Activated effector memory CD4-positive, alpha-beta T cell treated with Interleukin-2 at 50 U/mL for 16 hours (primary cell): ENCODE results near the gene LAMTOR4.
A peak's percentile ranks its signal among the peaks of the same experiment; 100 is the strongest.
"Not testable (repeated sequence)": the region's sequence is repeated elsewhere in the genome, so short reads cannot be mapped to it uniquely, and the experiment has no call there.

Source experiments
- DNase-seq: peaks from one replicate; pipeline ENCODE4 v3.0.0-alpha.2; 2020

Gene LAMTOR4

DNA sequence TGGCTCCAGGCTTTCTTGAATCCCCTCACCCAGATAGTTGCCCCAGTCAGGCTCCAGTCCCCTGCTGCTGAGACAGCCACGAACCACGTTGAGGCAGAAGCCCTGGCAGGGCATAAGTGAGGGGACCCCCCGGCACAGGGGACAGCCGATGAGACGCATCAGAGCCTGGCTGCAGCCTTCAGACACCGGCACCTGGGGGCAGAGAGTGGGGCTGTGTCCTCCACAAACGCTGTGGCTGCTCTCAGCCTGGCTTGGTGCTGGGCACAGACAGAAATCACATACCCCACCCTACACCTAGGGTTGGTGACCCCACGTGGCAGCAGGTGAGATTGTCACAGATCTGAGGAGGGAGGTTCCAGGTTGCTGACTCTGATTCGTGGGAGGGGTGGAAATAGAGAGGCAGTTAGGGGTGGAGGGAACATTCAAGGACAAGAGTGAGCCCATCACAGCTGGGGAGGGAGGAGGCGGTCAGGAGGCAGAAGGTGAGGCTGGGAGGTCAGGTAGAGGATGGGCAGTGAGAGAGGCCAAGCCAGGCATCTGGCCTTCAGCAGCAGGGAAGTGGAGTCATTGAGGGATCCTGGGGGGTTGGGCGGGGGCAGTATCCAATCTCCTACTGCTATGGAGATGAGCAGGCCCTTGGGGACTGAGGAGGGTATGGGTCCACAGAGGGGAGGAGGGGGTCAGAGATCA is 25.2 kb downstream of the LAMTOR4 start:
- DNase-seq: no peak

DNA sequence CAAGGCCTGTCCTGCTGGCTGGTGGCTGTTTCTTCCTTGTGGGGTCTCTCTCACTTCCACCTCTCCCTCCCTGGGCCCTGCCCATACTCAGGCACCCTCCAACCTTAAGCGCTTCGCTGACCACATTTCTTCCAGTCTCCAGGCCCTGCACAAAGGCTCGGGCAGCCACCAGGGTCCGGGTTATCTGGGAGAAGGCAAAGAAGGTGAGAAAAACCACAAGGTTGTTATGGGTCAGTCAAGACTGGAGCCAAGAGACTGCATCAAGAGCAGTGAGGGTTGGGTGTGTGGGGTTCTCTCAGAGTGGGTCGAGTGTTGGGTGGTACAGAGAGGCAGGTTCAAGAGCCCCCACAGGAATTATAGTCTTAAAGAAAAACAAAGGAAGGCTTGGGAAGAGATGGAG is 25.9 kb downstream of the LAMTOR4 start:
- DNase-seq: no peak

DNA sequence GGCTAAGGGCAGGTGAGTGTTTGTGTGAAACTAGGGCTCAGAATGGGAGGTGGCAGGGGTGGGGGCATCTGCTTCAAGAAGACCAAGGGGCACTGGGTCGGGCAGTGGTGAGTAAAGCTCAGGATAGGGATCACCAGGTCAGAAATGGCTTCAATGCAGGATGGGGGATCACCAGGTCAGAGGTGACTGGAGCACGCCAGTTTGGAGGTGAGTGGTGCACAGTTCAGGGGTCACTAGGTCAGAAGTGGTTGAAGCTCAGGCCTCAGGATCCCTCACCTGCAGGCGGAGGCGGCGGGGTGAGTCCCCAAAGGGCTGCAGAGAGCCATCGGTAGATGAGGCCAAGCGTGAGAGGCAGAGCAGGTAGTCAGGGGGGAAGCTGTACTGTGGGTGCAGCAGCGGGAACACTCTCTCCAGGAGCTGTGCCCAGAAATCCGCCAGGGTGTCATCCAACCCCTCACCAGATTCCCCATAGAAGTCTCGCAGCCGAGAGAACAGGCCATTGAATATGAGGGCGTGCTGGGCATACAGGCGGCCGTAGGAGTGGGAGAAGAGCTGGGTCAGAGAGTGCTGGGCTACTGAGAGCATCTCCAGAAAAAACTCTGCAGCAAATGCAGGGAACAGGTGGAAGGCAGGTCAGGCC is 26.7 kb downstream of the LAMTOR4 start:
- DNase-seq: no peak

DNA sequence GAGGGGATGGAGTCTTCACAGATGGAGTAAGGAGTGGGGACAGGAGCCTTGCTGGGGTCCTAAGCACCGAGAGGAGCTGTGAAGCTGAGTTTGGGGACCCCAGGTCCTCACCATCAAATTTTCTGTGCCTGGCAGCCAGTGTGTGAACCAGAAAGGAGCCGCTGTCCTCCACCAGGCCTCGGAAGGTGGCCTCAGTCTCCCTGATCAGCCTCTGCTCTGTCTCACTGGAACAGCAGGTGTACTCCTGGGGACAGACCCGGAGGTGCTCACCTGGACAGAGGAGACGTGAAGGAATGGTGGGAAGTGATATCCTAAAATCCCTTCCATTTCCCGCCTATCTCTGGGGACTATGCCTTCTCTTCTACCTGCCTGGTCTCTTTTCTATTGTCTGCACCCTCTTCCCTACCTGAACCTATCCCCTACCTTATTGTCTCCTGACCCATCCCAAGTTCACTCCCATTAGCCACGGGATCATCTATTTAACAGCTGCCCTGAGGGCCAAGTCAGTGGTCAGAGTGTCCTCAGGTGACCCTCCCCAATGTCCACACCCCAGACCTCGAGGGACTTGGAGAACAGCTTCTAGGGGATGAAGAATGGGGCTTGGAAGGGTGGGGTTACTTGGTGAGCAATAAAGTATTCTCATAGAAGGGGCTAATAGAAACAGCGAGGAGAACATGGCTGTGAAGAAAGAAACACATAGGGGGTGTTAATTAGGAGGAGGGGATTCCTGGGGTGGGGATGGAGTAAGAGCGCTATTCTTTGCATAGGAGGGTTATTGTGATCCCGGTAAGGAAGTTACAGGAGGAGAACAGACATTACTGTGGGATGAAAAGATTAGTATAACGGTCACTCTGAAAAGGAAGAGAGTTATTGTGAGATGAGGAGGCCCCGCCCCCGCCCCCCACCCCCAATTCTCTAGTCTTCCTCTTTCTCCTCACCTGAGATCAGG is 27.7 kb downstream of the LAMTOR4 start:
- no peak for DNase-seq

DNA sequence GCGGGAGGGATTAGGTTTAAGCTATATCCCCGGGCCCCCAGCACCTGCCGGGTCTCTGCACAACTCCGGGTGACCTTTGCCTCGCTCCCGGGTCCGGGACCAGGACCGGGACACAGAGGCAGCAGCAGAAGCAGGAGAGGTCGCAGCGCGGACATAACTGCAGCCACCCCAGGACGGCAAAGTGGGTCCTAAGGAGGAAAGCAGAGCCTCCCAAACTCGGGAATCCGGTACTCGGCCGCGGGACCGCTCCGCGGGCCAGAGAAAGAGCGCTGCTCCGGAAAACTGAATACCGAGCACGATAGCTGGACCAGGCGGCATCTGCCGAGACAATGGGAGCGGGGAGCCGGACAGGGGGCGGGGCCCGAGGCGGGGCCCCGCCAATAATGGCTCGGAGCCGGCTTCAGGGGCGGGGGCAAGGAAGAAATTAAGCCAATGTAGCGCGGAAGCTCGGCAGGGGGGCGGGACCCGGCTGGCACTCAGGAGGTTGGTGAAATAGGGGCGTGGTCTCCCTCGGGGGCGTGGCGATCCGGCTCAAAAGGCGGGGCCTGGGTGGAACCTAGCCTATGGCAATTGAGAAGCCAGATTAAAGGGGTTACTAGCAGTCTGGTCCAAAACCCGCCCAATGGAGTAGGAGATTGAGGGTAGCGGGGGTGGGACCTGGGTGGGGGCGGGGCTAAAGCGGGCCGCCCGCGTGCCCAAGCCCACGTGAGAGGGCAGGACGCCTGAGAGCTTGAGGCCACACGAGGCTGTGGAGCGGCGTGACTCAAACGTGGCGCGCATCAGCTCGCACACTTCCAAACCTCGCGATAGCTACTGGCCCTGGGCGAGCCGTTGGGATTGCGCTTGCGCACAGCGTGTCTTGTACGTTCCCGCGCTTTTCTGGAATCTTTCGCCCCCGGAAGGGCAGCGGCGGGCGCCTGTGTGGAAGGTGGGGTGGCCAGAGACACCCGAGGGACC is 28.6 kb downstream of the LAMTOR4 start, which contains the start of the genes GPC2 and STAG3:
TSS of gene GPC2 (minus strand) at position 337 of the 957 bp plus-strand sequence. CDS start at position 155, 182 bp downstream.
TSS of gene STAG3 (plus strand) at position 874 of the 957 bp plus-strand sequence. CDS start 2,639 bp downstream, outside the sequence.
- DNase-seq: peak; percentile 93

DNA sequence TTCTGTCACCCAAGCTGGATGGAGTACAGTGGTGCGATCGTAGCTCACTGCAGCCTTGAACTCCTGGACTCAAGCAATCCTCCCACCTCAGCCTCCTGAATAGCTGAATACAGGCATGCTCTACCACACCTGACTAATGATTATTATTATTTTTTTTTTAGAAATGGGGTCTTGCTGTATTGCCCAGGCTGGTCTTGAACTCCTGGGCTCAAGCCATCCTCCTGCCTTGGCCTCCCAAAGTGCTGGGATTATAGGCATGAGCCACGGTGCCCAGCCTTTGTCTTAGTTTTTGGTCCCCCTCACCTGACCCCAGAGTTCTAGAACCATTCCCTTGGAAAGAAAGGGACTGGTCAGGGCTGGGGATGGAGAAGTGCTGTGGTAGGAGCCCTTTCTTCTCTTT is 31.4 kb downstream of the LAMTOR4 start:
- not testable (repeated sequence) for DNase-seq

DNA sequence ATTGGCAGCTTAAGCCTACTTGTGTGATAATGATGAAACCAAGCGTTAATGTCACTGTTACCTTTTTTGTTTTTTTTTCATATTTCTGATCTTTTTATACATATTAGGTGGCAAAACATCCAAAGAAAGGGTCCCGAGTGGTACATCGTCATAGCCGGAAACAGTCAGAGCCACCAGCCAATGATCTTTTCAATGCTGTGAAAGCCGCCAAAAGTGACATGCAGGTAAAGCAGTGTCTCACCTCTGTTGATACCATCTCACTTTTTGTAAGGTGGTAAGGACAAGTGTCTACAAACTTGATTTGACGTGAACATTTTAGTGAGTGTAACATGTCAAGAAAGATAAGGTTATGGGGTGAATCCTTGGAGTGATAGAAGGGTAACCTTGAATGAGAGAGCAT is 33.9 kb downstream of the LAMTOR4 start:
- not testable (repeated sequence) for DNase-seq

DNA sequence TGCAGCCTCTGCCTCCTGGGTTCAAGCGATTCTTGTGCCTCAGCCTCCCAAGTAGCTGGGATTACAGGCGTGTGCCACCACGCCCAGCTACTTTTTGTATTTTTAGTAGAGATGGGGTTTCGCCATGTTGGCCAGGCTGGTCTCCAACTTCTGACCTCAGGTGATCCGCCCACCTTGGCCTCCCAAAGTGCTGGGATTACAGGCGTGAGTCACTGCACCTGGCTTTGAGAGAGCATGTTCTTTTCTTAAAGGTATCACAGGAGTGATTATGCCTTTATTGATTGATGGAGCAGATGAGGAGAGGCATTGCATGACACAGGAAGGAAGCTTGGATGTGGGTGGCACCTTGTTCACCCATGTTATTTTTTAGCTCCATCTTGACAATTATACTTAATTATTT is 34.4 kb downstream of the LAMTOR4 start:
- not testable (repeated sequence) for DNase-seq

DNA sequence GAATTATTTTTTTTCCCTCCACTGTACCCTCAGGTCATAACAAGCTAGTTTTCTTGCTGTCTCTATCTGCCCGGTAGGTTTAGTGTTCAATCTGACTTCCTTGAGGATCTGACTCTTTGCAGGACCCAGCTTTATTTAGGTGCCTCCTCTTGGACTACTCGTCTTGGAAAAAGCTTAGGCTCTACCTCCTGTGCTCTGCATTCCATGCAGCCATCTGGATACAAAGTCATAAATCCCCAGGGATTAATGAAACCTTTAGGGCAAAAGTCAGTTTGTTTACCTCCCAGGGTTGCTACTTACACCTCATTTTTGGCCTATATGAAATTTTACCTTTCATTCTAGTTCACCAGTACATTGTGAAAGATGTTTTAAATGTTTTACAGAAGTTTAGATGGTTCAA is 37.0 kb downstream of the LAMTOR4 start:
- no peak for DNase-seq

DNA sequence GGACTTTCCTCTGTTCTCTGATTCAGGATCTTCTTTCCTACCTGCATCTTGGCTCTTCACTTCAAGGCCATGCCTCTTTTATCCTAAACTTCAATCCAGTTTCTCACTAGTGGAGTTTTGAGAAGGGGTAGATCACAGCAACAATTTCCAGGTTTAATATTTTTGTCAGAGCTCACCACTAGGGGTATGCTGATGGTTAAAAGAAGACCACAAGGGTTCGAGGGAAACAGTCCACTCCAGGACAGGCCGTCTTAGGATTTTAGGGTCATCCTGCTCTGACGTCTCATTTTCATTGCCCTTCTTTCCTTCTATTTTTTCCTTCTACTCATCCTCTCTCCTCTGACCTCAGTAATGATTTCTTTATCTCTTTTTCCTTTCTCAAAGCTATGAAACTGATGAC is 40.3 kb downstream of the LAMTOR4 start:
- no peak for DNase-seq

DNA sequence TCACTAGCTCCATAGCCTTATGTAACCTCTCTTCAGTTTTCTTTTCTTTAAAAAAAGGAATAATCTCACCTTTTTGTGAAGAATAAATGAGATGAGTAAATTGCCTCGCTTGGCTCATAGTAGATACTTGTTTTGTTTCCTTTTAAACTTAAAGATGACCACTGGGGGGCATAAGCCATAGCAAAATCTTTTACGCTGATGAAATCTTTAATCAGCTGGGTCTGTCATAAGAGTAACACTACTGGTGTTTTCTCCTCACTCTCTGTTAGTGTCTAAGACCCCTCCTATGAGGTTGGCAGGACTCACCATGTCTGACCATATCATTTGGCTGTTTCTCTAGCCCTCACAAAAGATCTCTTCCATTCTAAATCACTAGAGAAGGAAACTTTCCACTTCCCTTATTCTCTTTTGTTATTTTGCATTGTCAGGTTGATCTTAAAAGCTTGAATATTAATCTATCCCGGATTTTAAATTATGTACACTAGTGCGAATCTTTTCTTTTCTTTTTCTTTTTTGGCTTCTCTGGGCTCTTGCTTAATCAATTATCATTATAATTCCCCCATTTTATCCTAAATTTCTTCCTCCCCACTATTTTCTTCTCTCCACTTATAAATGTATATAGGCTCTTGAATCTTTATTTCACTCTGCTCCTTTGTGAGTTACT is 41.5 kb downstream of the LAMTOR4 start:
- DNase-seq: no peak

DNA sequence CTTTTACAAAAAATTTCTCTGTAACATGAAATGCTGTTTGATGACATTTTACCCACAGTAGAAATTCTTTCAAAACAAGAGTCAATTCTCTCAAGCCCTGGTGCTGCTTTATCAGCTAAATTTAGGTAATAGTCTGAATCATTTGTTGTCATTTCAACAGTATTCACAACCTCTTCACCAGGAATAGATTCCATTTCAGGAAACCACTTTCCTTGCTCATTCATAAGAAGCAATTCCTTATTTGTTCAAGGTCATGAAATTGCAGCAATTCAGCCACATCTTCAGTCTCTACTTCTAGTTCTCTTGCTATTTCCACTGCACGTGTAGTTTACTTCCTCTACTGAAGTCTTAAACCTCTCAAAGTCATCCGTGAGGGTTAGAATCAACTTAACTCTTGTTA is 43.1 kb downstream of the LAMTOR4 start:
- DNase-seq: no peak

DNA sequence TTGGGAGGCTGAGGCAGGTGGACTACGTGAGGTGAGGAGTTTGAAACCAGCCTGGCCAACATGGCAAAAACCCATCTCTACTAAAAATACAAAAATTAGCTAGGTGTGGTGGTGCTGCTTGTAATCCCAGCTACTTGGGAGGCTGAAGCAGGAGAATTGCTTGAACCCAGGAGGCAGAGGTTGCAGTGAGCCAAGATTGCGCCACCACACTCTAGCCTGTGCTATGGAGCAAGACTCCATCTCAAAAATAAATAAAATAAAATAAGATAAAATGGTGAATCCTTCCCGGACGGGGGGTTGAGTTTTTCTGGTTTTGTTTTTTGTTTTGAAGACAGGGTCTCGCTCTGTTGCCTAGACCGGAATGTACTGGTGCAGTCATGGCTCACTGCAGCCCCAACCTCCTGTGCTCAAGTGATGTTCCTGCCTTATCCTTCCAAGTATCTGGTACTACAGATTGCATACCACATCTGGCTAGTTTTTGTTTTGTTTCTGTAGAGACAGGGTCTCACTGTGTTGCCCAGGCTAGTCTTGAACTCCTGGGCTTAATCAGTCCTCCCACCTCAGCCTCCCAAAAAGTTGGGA is 43.7 kb downstream of the LAMTOR4 start:
- DNase-seq: not testable (repeated sequence)

DNA sequence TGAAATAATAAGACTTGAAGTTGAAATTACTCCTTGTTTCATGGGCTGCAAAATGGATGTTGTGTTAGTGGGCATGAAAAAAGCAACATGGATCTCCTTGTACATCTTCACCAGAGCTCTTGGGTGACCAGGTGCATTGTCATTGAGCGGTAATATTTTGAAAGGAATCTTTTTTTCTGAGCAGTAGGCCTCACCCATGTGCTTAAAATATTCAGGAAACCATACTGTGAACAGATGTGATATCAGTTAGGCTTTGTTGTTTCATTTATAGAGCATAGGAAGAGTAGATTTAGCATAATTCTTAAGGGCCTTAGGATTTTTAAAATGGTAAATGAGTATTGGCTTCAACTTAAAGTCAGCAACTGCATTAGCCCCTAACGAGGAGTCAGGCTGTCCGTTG is 44.3 kb downstream of the LAMTOR4 start:
- no peak for DNase-seq

DNA sequence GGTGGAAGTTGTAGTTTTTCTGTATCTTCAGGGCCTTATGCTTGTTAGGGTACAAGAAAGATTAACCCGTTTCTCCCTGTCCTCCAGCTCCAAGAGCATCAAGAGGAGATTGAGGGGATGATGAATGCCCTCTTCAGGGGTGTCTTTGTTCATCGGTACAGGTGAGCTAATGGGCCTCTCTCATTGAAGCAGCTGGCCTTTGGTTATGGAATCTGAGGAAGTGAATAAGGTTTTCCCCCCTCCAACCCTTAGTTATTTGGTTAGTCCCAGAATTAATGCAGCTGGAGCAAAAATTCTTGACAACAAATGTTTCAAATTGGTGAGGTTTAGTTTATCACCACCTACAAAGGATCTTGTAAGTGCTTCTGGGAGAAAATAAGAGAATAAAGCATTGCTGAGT is 46.5 kb downstream of the LAMTOR4 start:
- no peak for DNase-seq

DNA sequence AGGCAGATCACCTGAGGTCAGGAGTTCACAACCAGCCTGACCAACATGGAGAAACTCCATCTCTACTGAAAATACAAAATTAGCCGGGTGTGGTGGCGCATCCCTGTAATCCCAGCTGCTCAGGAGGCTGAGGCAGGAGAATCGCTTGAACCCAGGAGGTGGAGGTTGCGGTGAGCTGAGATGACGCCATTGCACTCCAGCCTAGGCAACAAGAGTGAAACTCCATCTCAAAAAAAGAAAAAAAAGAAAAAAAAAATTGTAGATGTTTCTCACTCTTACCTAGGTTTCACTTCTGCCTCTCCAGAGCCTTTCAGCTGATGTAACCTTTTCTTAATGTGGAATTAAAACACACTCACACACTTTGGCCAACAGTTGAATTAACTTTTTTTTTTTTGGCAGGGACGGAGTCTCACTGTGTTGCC is 47.2 kb downstream of the LAMTOR4 start:
- DNase-seq: not testable (repeated sequence)

DNA sequence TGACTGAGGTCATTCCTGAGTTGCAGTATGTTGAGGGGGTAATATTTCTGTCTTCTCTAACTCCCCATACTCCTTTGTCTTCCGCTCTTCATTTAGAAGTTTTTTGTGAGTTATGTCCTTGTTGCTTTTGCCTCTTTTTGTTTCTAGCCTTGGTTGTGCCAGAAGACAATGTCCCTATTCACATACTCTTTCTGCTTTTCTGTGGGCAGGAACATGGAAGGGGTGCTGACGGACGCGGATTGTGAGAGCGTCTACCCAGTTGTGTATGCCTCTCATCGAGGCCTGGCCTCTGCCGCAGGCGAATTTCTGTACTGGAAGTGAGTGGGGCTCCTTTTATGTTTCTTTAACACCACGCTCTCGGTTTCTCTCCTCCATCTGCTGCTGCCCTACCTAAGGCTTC is 49.5 kb downstream of the LAMTOR4 start:
- no peak for DNase-seq

DNA sequence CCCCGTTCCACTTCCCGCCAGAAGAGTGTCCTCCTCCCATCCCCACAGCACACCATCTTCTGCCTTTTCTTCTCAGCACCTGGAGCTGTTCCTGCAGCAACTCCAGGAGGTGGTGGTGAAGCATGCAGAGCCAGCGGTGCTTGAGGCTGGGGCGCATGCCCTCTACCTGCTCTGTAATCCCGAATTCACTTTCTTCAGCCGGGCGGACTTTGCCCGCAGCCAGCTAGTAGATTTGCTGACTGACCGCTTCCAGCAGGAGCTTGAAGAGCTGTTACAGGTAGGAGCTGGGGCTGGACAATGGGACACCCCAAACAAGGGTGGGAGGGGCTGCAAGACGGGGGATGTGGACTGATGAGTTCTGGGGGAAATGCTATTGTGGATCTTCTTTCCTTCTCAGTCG is 52.0 kb downstream of the LAMTOR4 start:
- DNase-seq: no peak
